Measurements from ENCODE around the gene FGF21.

GRCh38 chr19:48757089-48757675 is 1.9 kb downstream of the FGF21 start:
- no peak for TF ChIP-seq CTCF (IDR thresholded peaks at IDR 0.05; ENCODE audit: insufficient read depth, low read length, poor library complexity, severe bottlenecking)
- no peak for TF ChIP-seq EZH2phosphoT487 (conservative IDR thresholded peaks at IDR 0.05; ENCODE audit: low read length)
